Activated CD4-positive, alpha-beta T cell treated with anti-CD3 and anti-CD28 coated beads, Interleukin-2, amount 10 ng/mL, durations not matched to agents 24 days and 14 days (primary cell): Measurements from ENCODE around the gene ADGRG2. TPM values are rescaled to one million over a fixed set of nuclear protein-coding genes. Genes with fewer than 3 reads are reported as not detected.
"Not testable (repeated sequence)": the region's sequence is repeated elsewhere in the genome, so short reads cannot be mapped to it uniquely, and the experiment has no call there.

Experiments used
- DNase-seq: peaks from one replicate; pipeline ENCODE4 v3.0.0; 2022
- H3K27ac Mint-ChIP-seq: one replicate; pipeline ENCODE4 v1.8.0; 2022; ENCODE audit warnings: mild to moderate bottlenecking, mixed read lengths
- H3K27me3 Mint-ChIP-seq: one replicate; pipeline ENCODE4 v1.8.0; 2022; ENCODE audit warnings: mixed read lengths
- H3K36me3 Mint-ChIP-seq: one replicate; pipeline ENCODE4 v1.8.0; 2022; ENCODE audit warnings: low read depth, mild to moderate bottlenecking, mixed read lengths
- H3K4me1 Mint-ChIP-seq: one replicate; pipeline ENCODE4 v1.8.0; 2021; ENCODE audit warnings: mixed read lengths
- H3K4me3 Mint-ChIP-seq: one replicate; pipeline ENCODE4 v1.8.0; 2022; ENCODE audit warnings: mild to moderate bottlenecking, moderate library complexity, mixed read lengths
- H3K9me3 Mint-ChIP-seq: one replicate; pipeline ENCODE4 v1.8.0; 2021; ENCODE audit warnings: mixed read lengths
- intact Hi-C: fragments of 100-400 bp; cut with micrococcal nuclease; formaldehyde crosslinking; loops from one replicate; pipeline ENCODE4 v1.15.1; 2023
- total RNA-seq: library from RNA; stranded (reverse); gene quantifications from 2 replicates; pipeline ENCODE4 v1.2.3, GENCODE V29; 2022

The ADGRG2 gene
- total RNA-seq, 1 donor from 2014 or later: not detected

DNA sequence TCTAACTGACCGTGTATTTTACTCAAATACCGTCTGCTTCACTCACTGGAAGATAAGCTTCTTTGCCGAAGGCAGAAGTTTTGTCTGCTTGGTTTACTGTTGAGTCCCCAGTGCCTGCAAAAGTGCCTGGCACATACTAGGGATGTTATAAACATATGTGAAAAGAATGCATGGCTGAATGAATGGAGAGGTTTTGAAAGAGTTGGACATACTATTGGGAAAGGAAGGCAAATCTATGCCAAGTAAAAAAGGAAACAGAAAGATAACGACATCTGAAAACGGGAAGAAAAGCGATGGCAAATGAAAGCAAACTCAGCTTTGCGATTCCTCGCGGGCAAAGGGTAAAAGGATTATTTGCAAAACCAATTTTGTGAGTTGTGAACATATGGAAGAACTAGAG is 21.7 kb downstream of the ADGRG2 start:
- H3K27ac Mint-ChIP-seq: no peak overlapping the region
- intact Hi-C loops: no loop called here
- no peak overlapping the region for H3K4me3 Mint-ChIP-seq
- no peaks in the 10 kb centered on the region for H3K27me3 Mint-ChIP-seq
- H3K4me1 Mint-ChIP-seq: no peaks in the 10 kb centered on the region
- no peak for DNase-seq
- no peaks in the 10 kb centered on the region for H3K36me3 Mint-ChIP-seq
- H3K9me3 Mint-ChIP-seq: no peaks in the 10 kb centered on the region

DNA sequence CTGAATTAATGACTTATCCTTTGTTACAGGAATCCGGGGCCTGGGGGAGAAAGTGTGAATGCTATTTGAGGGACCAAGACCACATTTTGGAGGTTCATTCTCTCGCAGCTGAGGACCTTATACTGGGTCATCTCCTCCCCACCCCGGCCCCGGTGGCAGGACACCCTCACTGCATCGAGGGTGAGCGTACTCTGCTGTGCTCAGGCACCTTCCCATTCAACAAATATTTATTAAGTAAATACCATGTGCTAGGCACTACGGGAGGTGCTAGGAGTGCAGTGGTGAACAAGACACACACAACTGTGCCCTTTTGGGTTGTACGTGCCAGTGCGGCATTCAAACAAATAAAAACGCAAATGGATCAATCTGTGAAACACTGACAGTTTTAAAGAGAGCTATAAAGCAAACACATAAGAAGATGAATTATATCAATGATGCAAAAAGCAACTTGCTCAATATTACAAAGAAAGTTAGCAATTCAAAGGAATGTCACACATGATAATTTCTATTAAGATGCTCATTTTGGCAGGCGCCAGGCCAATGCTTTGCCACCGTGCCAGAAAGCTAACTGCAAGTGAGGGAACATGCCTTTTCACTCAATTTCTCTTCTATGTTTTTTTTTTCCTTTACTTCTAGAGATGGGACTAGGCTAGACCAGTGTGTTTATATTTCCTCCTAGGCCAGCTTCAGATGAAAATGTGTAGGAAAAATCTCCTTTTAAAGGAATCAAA is 24.6 kb downstream of the ADGRG2 start:
- DNase-seq: no peak
- H3K36me3 Mint-ChIP-seq: no peaks in the 10 kb centered on the region

DNA sequence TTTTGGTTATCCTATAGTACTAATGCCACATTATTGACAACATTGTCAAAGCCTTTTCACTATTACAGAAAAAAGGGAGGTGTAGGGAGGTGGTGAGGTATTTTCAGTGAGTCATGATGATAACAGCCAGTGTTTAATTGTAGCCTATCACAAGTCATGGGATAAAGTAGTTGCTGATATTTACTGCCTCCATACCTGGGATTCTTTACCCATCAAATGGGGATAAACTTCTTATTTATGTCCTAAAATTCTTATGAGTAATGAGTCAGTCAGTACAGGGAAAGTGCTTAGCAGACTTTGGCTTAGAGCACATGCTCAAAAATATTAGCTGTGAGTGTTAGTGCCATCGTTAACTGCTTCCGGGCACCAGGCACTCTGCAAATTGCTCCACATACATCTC is 25.7 kb downstream of the ADGRG2 start:
- H3K9me3 Mint-ChIP-seq: no peaks in the 10 kb centered on the region
- no peaks in the 10 kb centered on the region for H3K4me1 Mint-ChIP-seq
- no peaks in the 10 kb centered on the region for H3K27me3 Mint-ChIP-seq
- intact Hi-C loops: no loop called here
- no peak overlapping the region for H3K27ac Mint-ChIP-seq
- no peaks in the 10 kb centered on the region for H3K36me3 Mint-ChIP-seq
- H3K4me3 Mint-ChIP-seq: no peak overlapping the region
- DNase-seq: no peak

More for the DNA sequence above, 24.6 kb downstream of the ADGRG2 start:
- H3K9me3 Mint-ChIP-seq: no peaks in the 10 kb centered on the region
- no peaks in the 10 kb centered on the region for H3K27me3 Mint-ChIP-seq
- no peak overlapping the region for H3K27ac Mint-ChIP-seq
- H3K4me1 Mint-ChIP-seq: no peaks in the 10 kb centered on the region
- intact Hi-C loops: no loop called here
- no peak overlapping the region for H3K4me3 Mint-ChIP-seq

DNA sequence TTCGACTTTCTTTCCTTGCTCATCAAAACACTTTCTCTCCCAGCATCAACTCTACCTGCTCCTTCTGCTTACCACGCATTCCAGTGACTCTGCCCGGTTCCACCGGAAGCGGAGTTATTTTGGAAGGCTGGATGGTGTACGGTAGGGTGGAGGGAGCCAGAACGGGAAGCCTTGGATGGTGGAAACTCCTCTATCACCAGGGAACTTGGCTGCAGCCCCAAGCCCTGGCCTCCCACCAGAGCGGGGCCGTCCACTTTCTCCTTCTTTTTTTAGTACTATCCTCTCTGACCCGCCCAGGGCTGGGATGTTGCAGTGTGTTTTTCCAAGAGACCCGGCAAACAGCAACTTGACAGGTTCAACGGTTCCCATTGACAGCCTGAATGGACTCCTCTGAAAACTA is 27.6 kb downstream of the ADGRG2 start:
- no peaks in the 10 kb centered on the region for H3K4me1 Mint-ChIP-seq
- DNase-seq: no peak
- H3K36me3 Mint-ChIP-seq: no peaks in the 10 kb centered on the region
- H3K4me3 Mint-ChIP-seq: no peak overlapping the region
- no peak overlapping the region for H3K27ac Mint-ChIP-seq
- H3K27me3 Mint-ChIP-seq: no peaks in the 10 kb centered on the region
- intact Hi-C loops: no loop called here
- H3K9me3 Mint-ChIP-seq: no peaks in the 10 kb centered on the region

DNA sequence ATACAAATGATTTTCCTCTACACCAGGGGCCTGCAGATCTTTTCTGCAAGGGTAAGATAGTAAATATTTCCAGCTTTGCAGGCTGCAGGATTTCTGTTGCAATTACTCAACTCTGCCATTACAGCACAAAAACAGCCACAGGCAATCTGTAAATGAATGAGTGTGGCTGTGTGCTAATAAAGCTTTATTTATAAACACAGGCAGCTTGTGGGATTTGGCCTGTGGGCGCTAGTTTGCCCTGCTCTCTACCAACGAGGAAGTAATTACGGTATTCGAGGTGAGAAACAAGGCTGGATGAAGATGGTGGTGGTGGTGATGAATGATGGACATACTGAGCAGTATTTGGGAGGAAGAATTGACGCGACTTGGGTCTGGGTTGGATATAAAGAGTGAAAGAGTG is 30.7 kb downstream of the ADGRG2 start:
- intact Hi-C loops: no loop called here
- H3K4me1 Mint-ChIP-seq: no peaks in the 10 kb centered on the region
- peaks cover 3% of the 10 kb centered on the region for H3K9me3 Mint-ChIP-seq
- no peak for DNase-seq
- no peaks in the 10 kb centered on the region for H3K36me3 Mint-ChIP-seq
- H3K27ac Mint-ChIP-seq: no peak overlapping the region
- H3K4me3 Mint-ChIP-seq: no peak overlapping the region
- no peaks in the 10 kb centered on the region for H3K27me3 Mint-ChIP-seq

DNA sequence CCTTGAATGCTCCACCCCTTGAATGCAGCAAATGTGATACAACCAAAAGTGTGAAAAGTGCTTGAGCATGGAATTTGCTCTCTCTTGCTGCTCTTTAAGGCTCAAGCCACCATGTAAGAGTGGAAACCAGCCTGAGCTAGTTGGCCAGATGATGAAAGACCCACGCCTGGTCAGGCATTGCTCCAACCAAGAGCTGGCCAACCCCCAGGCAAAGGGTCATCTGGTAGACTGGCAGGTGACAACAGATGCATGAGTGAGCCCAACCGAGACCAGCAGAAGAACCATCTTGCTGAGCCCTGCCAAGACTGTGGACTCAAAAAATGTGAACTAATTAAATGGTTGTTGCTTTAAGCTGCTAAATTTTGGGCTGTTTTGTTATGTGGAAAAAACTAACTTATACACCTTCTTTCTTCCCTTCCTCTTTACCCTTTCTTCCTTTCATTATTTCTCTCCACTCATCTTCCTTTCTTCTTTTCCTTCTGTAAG is 32.7 kb downstream of the ADGRG2 start:
- Mint-ChIP-seq H3K36me3 (no peaks in the 10 kb centered on the region), H3K27me3 (no peaks in the 10 kb centered on the region), H3K9me3 (peaks cover 3% of the 10 kb centered on the region), H3K4me1 (no peaks in the 10 kb centered on the region), H3K27ac (no peak overlapping the region), H3K4me3 (no peak overlapping the region)
- intact Hi-C loops: no loop called here
- no peak for DNase-seq

DNA sequence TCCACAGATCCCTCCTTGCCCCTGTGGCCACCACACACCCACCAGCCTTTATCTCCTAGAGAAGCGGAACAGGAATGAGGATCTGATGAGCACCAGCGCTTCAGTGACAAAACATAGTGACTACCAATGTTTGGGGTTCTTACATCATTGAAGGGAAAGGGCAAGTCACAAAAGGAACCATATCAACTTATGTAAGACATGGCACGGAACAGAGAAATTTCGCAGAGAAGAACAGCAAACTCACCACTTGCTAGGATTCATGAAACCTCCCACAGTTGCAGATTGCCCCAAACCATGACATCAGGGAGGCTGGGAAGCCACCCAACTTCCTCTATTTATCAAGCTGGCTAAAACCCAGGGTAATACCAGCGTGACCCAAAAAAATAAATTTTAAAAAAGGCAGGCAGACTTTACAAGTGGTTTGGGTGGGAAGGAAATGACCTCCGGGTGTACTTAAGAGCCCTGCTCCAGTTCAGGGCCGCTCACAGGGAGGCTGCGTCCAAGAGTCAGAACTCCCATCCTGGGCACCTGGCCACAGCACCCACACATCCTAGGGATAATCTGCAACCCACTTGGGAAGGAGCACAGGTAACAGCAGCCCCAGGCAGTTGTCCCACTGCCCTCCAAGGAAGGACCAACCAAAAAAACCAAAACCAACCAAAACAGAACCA is 36.0 kb downstream of the ADGRG2 start:
- no peak overlapping the region for H3K4me3 Mint-ChIP-seq
- no peaks in the 10 kb centered on the region for H3K27me3 Mint-ChIP-seq
- no peaks in the 10 kb centered on the region for H3K4me1 Mint-ChIP-seq
- H3K36me3 Mint-ChIP-seq: no peaks in the 10 kb centered on the region
- H3K9me3 Mint-ChIP-seq: peaks cover 3% of the 10 kb centered on the region
- no peak overlapping the region for H3K27ac Mint-ChIP-seq
- DNase-seq: no peak
- intact Hi-C loops: no loop called here

DNA sequence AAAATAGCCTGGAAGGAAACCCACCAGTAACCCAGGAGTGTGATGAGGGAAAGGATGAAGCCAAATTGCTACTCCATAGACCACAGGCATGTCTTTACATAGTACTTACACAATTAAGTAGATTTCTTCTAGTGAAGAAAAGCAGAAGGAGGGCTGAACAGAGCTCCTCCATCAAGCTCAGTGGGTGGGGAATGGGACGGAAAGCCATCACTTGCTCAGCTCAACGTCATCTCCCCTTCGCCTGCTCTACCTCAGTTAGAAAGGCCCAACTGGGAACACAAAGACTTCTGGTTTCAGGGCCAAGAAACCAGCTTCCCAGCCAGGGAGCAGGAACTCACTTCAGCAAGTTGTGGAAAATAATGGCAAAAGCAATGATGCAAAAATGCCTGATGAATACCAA is 36.6 kb downstream of the ADGRG2 start:
- Mint-ChIP-seq H3K4me1 (no peaks in the 10 kb centered on the region), H3K27me3 (no peaks in the 10 kb centered on the region), H3K27ac (no peak overlapping the region), H3K9me3 (peaks cover 3% of the 10 kb centered on the region), H3K4me3 (no peak overlapping the region), H3K36me3 (no peaks in the 10 kb centered on the region)
- intact Hi-C loops: no loop called here
- DNase-seq: no peak

DNA sequence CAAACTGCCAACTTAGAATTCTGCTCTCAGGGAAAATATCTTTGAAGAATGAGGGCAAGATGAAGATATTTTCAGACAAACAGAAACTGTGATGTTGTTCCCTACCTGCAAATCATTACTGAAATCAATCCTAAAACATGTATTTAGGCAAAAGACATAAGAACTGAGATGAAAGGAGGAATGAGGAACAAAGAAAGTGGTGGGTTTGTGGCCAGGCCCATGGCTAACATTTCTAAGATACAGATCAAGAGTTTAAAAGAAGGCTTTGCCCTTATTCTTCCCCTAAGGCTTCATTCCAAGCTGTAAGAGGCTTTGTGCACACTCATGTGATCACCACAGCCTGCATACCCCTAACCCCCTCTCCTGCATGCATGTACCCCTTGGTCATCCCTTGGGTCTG is 46.5 kb downstream of the ADGRG2 start:
- DNase-seq: no peak
- intact Hi-C loops: no loop called here
- no peak overlapping the region for H3K27ac Mint-ChIP-seq
- H3K4me3 Mint-ChIP-seq: no peak overlapping the region
- no peaks in the 10 kb centered on the region for H3K27me3 Mint-ChIP-seq
- no peaks in the 10 kb centered on the region for H3K4me1 Mint-ChIP-seq
- H3K9me3 Mint-ChIP-seq: no peaks in the 10 kb centered on the region
- H3K36me3 Mint-ChIP-seq: no peaks in the 10 kb centered on the region

DNA sequence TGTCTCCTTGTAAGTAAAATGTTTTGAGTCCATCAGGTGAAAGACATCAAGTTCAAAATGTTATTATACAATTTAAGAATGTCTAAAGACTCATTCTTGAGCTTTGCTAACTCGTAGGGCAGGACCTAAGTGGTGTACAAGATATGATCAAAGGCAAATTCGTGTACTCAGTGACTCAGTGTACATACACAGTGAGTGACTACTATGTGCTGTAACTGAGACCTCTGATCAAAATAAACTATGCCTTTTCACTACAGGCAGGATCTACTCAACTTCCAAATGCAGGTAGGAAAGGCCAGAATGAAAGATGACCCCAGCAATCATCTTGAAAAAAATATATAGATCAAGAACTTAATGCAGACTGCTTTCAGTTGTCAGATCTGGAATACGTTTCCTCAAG is 49.9 kb downstream of the ADGRG2 start:
- Mint-ChIP-seq H3K4me3 (no peak overlapping the region), H3K27me3 (no peaks in the 10 kb centered on the region), H3K36me3 (no peaks in the 10 kb centered on the region), H3K4me1 (no peaks in the 10 kb centered on the region), H3K9me3 (no peaks in the 10 kb centered on the region), H3K27ac (no peak overlapping the region)
- DNase-seq: no peak
- intact Hi-C loops: no loop called here

DNA sequence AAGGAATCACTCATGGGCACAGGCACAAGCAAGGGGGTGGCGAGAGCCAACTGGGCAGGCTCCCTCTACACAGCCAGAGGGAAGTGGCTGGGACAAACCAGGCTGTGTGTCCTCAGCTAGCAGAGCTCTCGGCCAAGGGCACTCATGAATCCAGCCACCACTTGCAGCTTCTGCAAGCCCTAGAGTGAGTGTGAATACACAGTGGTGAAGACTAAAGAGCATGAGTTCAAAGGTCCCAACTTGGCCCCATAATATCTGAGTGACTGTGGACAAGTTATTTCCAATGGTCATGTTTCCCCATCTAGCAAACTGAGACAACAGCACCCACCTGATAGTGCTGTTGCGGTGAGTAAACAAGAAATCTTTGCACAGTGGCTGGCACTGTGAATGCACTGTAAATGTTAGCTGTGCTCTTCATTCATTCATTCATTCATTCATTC is 51.7 kb downstream of the ADGRG2 start:
- intact Hi-C loops: no loop called here
- H3K4me1 Mint-ChIP-seq: no peaks in the 10 kb centered on the region
- no peaks in the 10 kb centered on the region for H3K36me3 Mint-ChIP-seq
- H3K27me3 Mint-ChIP-seq: no peaks in the 10 kb centered on the region
- no peak overlapping the region for H3K27ac Mint-ChIP-seq
- no peaks in the 10 kb centered on the region for H3K9me3 Mint-ChIP-seq
- no peak overlapping the region for H3K4me3 Mint-ChIP-seq
- no peak for DNase-seq

DNA sequence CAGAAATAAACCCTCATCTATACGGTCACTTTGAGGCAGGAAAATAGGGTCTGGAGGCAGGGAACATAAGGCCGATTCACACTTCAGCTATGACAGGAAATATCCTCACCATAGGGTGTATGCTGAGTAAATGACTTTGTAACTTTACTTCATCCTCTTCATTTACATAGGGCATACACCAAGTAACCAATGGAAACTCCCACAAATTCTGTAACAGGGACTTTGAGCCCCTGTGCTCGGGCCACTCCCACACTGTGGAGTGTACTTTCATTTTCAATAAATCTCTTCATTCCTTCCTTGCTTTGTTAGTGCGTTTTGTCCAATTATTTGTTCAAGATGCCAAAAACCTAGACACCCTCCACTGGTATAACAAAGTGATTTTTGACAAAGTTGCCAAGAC is 55.3 kb downstream of the ADGRG2 start:
- H3K27me3 Mint-ChIP-seq, DNase-seq, H3K9me3 Mint-ChIP-seq, H3K36me3 Mint-ChIP-seq, H3K27ac Mint-ChIP-seq, H3K4me1 Mint-ChIP-seq, intact Hi-C loops, H3K4me3 Mint-ChIP-seq: not testable (repeated sequence)

DNA sequence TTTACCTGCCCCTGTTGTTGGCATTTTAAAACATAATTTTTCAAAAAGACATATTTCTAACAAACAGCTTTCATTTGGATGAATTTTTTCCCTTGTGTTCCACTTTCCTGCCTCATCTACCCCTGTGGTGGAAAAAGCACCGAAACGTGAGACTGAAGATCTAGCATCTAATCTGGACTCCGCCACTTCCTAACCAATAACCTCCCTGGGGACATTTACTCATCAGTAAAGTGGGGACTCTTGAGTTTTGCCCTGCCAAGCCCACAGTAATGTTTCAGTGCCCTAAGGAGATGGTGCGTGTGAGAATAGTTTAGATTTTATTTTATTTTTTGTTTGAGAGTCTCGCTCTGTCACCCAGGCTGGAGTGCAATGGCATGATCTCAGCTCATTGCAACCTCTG is 56.7 kb downstream of the ADGRG2 start:
- no peaks in the 10 kb centered on the region for H3K36me3 Mint-ChIP-seq
- intact Hi-C loops: no loop called here
- H3K4me3 Mint-ChIP-seq: no peak overlapping the region
- H3K9me3 Mint-ChIP-seq: no peaks in the 10 kb centered on the region
- H3K27me3 Mint-ChIP-seq: no peaks in the 10 kb centered on the region
- H3K4me1 Mint-ChIP-seq: no peaks in the 10 kb centered on the region
- H3K27ac Mint-ChIP-seq: no peak overlapping the region
- DNase-seq: no peak

DNA sequence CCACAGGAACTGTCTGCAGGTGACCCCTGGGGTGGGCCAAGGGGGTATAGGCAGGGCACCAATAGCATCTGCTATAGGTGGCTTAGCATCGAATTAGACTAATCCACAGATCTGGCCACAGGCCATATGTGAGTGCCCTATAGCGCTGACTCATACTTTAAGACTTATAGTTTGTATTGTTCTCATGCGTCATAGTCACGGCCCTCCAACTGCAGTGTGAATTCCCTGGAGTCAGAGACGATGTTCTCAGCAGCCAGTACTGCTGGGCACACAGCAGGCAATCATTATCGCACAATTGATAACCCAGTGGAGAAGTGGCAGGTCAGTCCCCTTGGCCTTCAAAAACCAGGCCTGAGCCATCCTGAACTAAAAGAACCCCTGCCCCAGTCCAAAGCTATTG is 58.1 kb downstream of the ADGRG2 start:
- H3K4me1 Mint-ChIP-seq: no peaks in the 10 kb centered on the region
- no peaks in the 10 kb centered on the region for H3K27me3 Mint-ChIP-seq
- no peak for DNase-seq
- intact Hi-C loops: no loop called here
- no peak overlapping the region for H3K27ac Mint-ChIP-seq
- no peaks in the 10 kb centered on the region for H3K36me3 Mint-ChIP-seq
- H3K4me3 Mint-ChIP-seq: no peak overlapping the region
- H3K9me3 Mint-ChIP-seq: no peaks in the 10 kb centered on the region

DNA sequence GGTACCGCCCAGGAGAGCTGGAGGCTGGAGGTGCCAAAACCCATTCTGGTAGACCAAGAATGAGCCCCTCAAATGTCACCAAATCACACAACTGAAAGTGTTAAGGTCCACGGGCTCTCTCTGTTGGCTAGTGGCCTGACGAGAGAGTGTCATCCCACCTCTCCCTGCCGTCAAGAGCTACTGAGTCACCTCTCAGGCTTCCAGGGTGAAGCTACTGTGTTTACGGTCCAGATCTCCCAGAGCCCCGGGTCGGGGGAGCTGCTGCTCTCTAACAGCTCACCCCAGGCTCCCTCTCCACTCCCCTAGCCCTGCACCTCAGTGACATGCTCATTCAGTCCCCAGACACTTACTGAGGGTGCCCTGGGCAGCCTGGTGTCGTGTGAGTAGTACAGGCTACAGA is 59.2 kb downstream of the ADGRG2 start:
- Mint-ChIP-seq H3K4me1 (no peaks in the 10 kb centered on the region), H3K4me3 (no peak overlapping the region), H3K27me3 (no peaks in the 10 kb centered on the region), H3K36me3 (no peaks in the 10 kb centered on the region), H3K27ac (no peak overlapping the region), H3K9me3 (no peaks in the 10 kb centered on the region)
- intact Hi-C loops: no loop called here
- DNase-seq: no peak
